Fibroblast of lung (primary cell): ENCODE results near the gene CGNL1. TPM values are rescaled to one million over a fixed set of nuclear protein-coding genes. Genes with fewer than 3 reads are reported as not detected.
A peak's percentile ranks its signal among the peaks of the same experiment; 100 is the strongest.

Experiments used
- DNase-seq, 2 donors: peaks; one replicate each; pipeline versions ENCODE4 v3.0.0 to v3.0.0-alpha.2; 2010; ENCODE audit warnings: low read depth in 2 of 2
- H2AFZ ChIP-seq: 2 replicates; pipeline ENCODE4 v1.5.1; 2012; ENCODE audit warnings: low read length, control low read depth, inconsistent platforms
- H3K27ac ChIP-seq: 2 replicates; pipeline ENCODE4 v1.5.1; 2011; ENCODE audit warnings: low read length, control low read depth; ENCODE audit not compliant: insufficient read depth
- H3K27me3 ChIP-seq: 2 replicates; pipeline ENCODE4 v1.5.1; 2011; ENCODE audit warnings: mild to moderate bottlenecking, low read length; ENCODE audit not compliant: control insufficient read depth, insufficient read depth
- H3K36me3 ChIP-seq: 2 replicates; pipeline ENCODE4 v1.5.1; 2011; ENCODE audit warnings: low read length; ENCODE audit not compliant: control insufficient read depth, insufficient read depth
- H3K4me1 ChIP-seq: 2 replicates; pipeline ENCODE4 v1.5.1; 2011; ENCODE audit warnings: low read length; ENCODE audit not compliant: control insufficient read depth, insufficient read depth; ENCODE audit errors: extremely low read depth
- H3K4me2 ChIP-seq: 2 replicates; pipeline ENCODE4 v1.5.1; 2011; ENCODE audit warnings: low read length, control low read depth; ENCODE audit not compliant: insufficient read depth; ENCODE audit errors: extremely low read depth
- H3K4me3 ChIP-seq, 4 experiments: fragments of 200-600 bp in 1 of 4; sonication (generic) in 1 of 4; replicated peaks in 1 of 4; 2 replicates each; pipeline ENCODE4 v1.5.1; 2011 to 2016; ENCODE audit warnings: low read length in 4 of 4, low read depth in 3 of 4, mild to moderate bottlenecking in 3 of 4, control low read depth in 2 of 4, inconsistent platforms in 1 of 4, mixed read lengths in 1 of 4; ENCODE audit not compliant: insufficient read depth in 1 of 4; ENCODE audit errors: control extremely low read depth in 1 of 4
- H3K79me2 ChIP-seq: 2 replicates; pipeline ENCODE4 v1.5.1; 2012; ENCODE audit warnings: mild to moderate bottlenecking, low read length, inconsistent platforms; ENCODE audit not compliant: control insufficient read depth, insufficient read depth
- H3K9ac ChIP-seq: 2 replicates; pipeline ENCODE4 v1.5.1; 2011; ENCODE audit warnings: mild to moderate bottlenecking, low read length, control low read depth; ENCODE audit not compliant: insufficient read depth
- H3K9me3 ChIP-seq: 2 replicates; pipeline ENCODE4 v1.5.1; 2012; ENCODE audit warnings: low read depth, low read length; ENCODE audit not compliant: control insufficient read depth, insufficient read depth
- H4K20me1 ChIP-seq: 2 replicates; pipeline ENCODE4 v1.5.1; 2011; ENCODE audit warnings: low read length; ENCODE audit not compliant: control insufficient read depth, insufficient read depth; ENCODE audit errors: extremely low read depth
- CTCF ChIP-seq, 2 donors: IDR thresholded peaks in 1 of 2; conservative IDR thresholded peaks in 1 of 2; 1 replicate in 1 of 2; 2 replicates in 1 of 2; pipeline ENCODE4 v1.5.1; 2011 to 2012; ENCODE audit warnings: low read length in 2 of 2, control low read depth in 1 of 2, inconsistent platforms in 1 of 2, low read depth in 1 of 2, mild to moderate bottlenecking in 1 of 2
- EZH2 ChIP-seq: IDR thresholded peaks from 2 replicates; pipeline ENCODE4 v1.5.1; 2012; ENCODE audit warnings: low read length, control low read depth, mild to moderate bottlenecking; ENCODE audit errors: missing control alignments
- polyA plus RNA-seq, 2 donors: library from polyadenylated mRNA; depleted of rRNA in 1 of 2; stranded (reverse) in 1 of 2; unstranded in 1 of 2; fragments of >200 nt; gene quantifications; 2 replicates each; pipeline ENCODE4 v1.2.1, GENCODE V29; 2011 to 2012; ENCODE audit warnings: missing spikeins in 1 of 2
- total RNA-seq: library from RNA; depleted of rRNA; stranded (reverse); fragments of >200 nt; gene quantifications from 2 replicates; pipeline ENCODE4 v1.2.1, GENCODE V29; 2014

The CGNL1 gene
- total and polyA plus RNA-seq, 2 donors (not counting 1 experiment from before 2014, with no cell fraction given): 0.18 to 6.1 TPM

DNA sequence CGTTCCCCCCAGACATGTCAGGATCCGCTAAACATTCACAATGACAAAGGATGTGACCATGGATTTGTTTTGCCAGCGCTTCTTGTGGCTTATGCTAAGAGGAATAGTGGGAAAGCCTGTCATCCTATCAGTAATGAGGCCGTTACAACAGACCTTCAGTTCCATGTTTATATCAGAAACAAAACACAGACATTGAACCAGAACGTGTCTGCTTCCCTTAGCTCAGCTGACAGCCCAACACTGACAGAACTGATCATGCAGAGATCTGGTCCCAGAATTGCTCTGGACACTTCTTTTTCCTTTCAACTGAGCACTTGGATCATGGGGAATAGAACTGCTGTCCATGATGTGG, 157.1 kb downstream of the CGNL1 start:
- H3K9ac ChIP-seq: no peak overlapping the region
- H2AFZ ChIP-seq: no peak overlapping the region
- no peak overlapping the region for H3K4me2 ChIP-seq
- H3K27ac ChIP-seq: no peak overlapping the region
- H3K4me1 ChIP-seq: no peaks in the 10 kb centered on the region
- no peaks in the 10 kb centered on the region for H3K36me3 ChIP-seq
- H3K79me2 ChIP-seq: no peaks in the 10 kb centered on the region
- H3K27me3 ChIP-seq: no peaks in the 10 kb centered on the region
- no peak for TF ChIP-seq CTCF (conservative IDR thresholded peaks at IDR 0.05 in 1 of 2, IDR thresholded peaks at IDR 0.05 in 1 of 2; ENCODE audit: low read depth in 1 of 2, low read length in 2 of 2)
- no peak for TF ChIP-seq EZH2
- no peaks in the 10 kb centered on the region for H3K9me3 ChIP-seq
- peak in 1 of 2 donors; percentile 58 for DNase-seq
- no peaks in the 10 kb centered on the region for H4K20me1 ChIP-seq
- H3K4me3 ChIP-seq: no peak overlapping the region

- Histone ChIP-seq H3K27me3 (no peaks in the 10 kb centered on the region), H3K4me3 (no peak overlapping the region), H3K4me1 (no peaks in the 10 kb centered on the region), H3K79me2 (no peaks in the 10 kb centered on the region), H3K4me2 (no peak overlapping the region), H3K9me3 (no peaks in the 10 kb centered on the region), H3K27ac (no peak overlapping the region), H3K36me3 (no peaks in the 10 kb centered on the region), H3K9ac (no peak overlapping the region), H2AFZ (no peak overlapping the region), H4K20me1 (no peaks in the 10 kb centered on the region)
- TF ChIP-seq CTCF (conservative IDR thresholded peaks at IDR 0.05 in 1 of 2, IDR thresholded peaks at IDR 0.05 in 1 of 2; ENCODE audit: low read depth in 1 of 2, low read length in 2 of 2): no peak
- TF ChIP-seq EZH2: no peak
- DNase-seq: no peak
Measured at GRCh38 chr15:57534281-57534680, 158.0 kb downstream of the CGNL1 start.

DNA sequence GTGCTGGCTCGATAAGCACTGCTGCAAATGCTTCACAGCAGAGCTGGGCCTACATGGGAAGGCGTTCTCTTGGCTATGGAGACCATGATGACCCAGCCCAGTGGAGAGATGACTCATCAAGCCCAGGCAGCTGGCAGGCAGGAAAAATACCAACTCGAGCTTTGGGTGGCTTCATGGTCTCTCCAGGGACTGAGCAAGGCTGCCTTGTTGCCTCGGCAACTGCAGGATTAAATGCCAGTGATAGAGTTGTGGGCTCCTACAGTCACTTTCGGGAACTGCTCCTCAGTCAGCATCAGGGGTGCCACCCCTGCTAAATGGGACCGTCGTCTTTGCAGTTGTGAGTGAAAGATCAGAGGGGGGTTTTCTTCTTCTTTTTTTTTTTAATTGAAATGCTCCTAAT, 160.8 kb downstream of the CGNL1 start:
- H3K27me3 ChIP-seq: no peaks in the 10 kb centered on the region
- no peaks in the 10 kb centered on the region for H3K79me2 ChIP-seq
- H4K20me1 ChIP-seq: no peaks in the 10 kb centered on the region
- H3K9ac ChIP-seq: no peak overlapping the region
- H3K27ac ChIP-seq: no peak overlapping the region
- H3K36me3 ChIP-seq: no peaks in the 10 kb centered on the region
- no peak overlapping the region for H2AFZ ChIP-seq
- H3K4me1 ChIP-seq: no peaks in the 10 kb centered on the region
- DNase-seq: peak; percentile 46 to 82
- no peaks in the 10 kb centered on the region for H3K9me3 ChIP-seq
- no peak overlapping the region for H3K4me2 ChIP-seq
- H3K4me3 ChIP-seq: no peak overlapping the region
- no peak for TF ChIP-seq CTCF (conservative IDR thresholded peaks at IDR 0.05 in 1 of 2, IDR thresholded peaks at IDR 0.05 in 1 of 2; ENCODE audit: low read depth in 1 of 2, low read length in 2 of 2)
- no peak for TF ChIP-seq EZH2
